SK-N-SH treated with all-trans-retinoic acid at 6 μM for 48 hours (cell line): ENCODE data around the gene TPCN1.

Experiments used
- ISL1 ChIP-seq: fragments of 250-450 bp; sonication (Bioruptor Pico); IDR thresholded peaks from 2 replicates; pipeline ENCODE4 v2.1.2; 2022; ENCODE audit warnings: mild to moderate bottlenecking, moderate library complexity
- OSR1 ChIP-seq: fragments of 250-450 bp; sonication (Bioruptor Pico); IDR thresholded peaks from 2 replicates; pipeline ENCODE4 v1.8.0; 2022; ENCODE audit warnings: moderate library complexity, mild to moderate bottlenecking, inconsistent platforms
- ZFP3 ChIP-seq: fragments of 250-450 bp; sonication (Bioruptor Pico); IDR thresholded peaks from 2 replicates; pipeline ENCODE4 v1.5.0; 2020; ENCODE audit warnings: mild to moderate bottlenecking, moderate library complexity

DNA sequence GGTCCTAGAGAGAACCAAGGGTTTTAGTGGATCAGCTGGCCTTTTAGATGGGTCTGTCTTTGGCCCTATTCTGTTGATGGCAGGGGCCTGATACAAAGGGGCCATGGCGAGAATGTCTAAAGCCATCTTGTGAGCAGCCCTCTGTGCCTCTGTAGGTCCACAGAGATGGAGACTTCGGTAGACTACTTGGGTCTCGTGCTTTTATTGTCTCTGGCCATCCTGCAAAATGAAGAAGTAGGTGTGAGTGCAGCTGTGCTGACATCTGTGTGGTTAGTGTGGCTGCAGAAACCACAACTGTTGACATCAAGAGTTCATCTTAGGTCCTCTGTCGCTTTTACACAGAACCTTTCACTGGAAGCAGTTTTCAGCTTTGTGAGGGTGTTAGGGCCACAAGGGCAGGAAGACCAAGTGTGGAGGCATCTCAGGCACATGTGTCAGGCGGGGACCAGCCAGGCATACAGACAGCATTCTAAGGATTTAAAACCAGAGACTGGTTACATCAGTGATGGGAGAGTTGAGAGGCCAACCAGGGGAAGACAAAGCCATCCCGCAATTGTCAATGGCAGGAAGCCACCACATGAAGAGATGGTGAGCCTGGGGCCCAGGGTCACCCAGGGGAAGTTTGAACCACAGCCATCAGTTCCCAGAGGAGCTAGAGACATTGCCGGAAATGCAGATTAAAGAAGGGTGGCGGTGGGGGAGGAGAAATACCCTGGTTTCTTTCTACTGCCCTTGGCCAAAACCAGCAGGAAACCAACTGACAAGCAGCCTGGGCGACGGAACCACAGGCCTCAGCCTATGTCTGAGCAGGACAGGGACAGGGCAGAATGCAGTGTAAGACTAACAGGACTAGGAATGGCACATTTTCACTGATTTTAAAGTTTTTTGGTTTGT, 13.0 kb upstream of the TPCN1 start:
- no peak for TF ChIP-seq ISL1 (CRISPR knock-in tag)
- no peak for TF ChIP-seq OSR1
- no peak for TF ChIP-seq ZFP3 (CRISPR knock-in tag)
